Central memory CD8-positive, alpha-beta T cell (primary cell): ENCODE data around the gene ILF2.

Experiments
- ATAC-seq: fragments of 150-1000 bp; cut with Tn5 transposase; replicated peaks from 2 replicates; pipeline ENCODE4 v1.10.0; 2022; ENCODE audit warnings: mild to moderate bottlenecking, moderate FRiP score, moderate number of reproducible peaks; ENCODE audit not compliant: poor library complexity, severe bottlenecking; ENCODE audit errors: extremely low read depth
- DNase-seq, 2 donors: peaks; one replicate each; pipeline ENCODE4 v3.0.0; 2021; ENCODE audit warnings: low spot score in 2 of 2
- H3K27ac Mint-ChIP-seq: one replicate; pipeline ENCODE4 v1.8.0; 2022; ENCODE audit warnings: low read depth, mild to moderate bottlenecking, moderate library complexity, mixed read lengths
- H3K27me3 Mint-ChIP-seq: one replicate; pipeline ENCODE4 v1.8.0; 2022; ENCODE audit warnings: mixed read lengths
- H3K36me3 Mint-ChIP-seq: one replicate; pipeline ENCODE4 v1.8.0; 2022; ENCODE audit warnings: mild to moderate bottlenecking, moderate library complexity, mixed read lengths; ENCODE audit not compliant: insufficient read depth
- H3K4me1 Mint-ChIP-seq: one replicate; pipeline ENCODE4 v1.8.0; 2022; ENCODE audit warnings: mixed read lengths
- H3K4me3 Mint-ChIP-seq: one replicate; pipeline ENCODE4 v1.8.0; 2022; ENCODE audit warnings: mild to moderate bottlenecking, moderate library complexity, mixed read lengths
- H3K9me3 Mint-ChIP-seq: one replicate; pipeline ENCODE4 v1.8.0; 2022; ENCODE audit warnings: mixed read lengths

The ILF2 gene

DNA sequence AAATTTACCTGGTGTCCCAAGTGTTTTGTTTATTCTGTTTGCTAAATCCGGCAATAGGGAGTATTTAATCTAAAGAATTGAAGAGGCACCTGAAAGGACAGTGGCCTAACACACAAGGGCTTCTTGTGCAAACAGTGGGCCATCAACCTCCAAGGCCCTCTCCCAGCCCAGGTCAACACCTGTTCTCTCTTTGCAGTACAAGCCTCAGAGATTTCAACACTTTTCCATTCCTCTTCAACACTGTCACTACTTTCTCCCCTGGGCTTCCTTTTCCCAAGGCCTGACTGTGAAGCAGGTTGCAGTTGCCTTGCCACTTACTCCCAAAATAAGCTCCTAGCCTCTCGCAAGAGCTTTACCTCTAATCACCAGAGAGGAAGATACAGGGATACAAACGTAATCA lies 15.5 kb downstream of the ILF2 start:
- H3K4me1 Mint-ChIP-seq = peaks cover 9% of the 10 kb centered on the region
- no peak for DNase-seq
- no peak overlapping the region for H3K27ac Mint-ChIP-seq
- peaks cover 6% of the 10 kb centered on the region for H3K36me3 Mint-ChIP-seq
- H3K4me3 Mint-ChIP-seq = no peak overlapping the region
- ATAC-seq = no peak
- no peaks in the 10 kb centered on the region for H3K27me3 Mint-ChIP-seq
- H3K9me3 Mint-ChIP-seq = no peaks in the 10 kb centered on the region

DNA sequence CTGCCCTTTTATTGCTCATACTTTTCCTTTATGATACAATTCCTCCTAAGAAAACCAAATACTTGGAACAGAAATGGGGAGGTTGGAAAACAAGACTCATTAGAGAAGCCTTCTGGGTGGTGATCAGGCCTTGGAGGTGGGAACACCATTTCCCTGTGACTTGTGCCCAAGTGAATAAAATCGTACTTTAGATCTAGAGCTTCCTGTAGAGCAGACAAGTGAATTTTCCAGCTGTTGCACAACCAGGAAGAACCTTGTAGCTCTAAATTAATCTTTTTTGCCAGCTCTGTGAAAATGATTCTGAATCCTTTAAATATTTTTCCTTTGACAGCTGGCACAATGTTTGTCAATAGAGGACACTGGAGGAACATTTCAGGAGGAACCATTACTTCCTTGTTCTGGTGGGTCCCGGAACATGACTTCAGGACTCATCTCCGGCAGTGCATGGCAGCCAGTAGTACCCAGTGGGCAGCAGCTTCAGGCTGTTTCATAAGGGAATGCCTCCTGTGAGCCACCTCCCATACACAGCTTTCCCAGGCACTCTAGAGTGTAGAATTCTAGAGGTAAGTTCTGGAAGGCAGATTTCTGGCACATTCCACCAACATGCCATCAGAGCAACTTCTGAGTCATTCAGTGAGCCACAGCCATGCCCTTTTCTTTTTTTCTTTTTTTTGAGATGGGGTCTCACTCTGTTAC lies 17.8 kb downstream of the ILF2 start:
- no peak overlapping the region for H3K4me3 Mint-ChIP-seq
- no peak overlapping the region for H3K27ac Mint-ChIP-seq
- ATAC-seq (no peak), DNase-seq (no peak)
- peaks cover 14% of the 10 kb centered on the region for H3K4me1 Mint-ChIP-seq
- no peaks in the 10 kb centered on the region for H3K36me3 Mint-ChIP-seq
- H3K9me3 Mint-ChIP-seq = no peaks in the 10 kb centered on the region
- no peaks in the 10 kb centered on the region for H3K27me3 Mint-ChIP-seq

DNA sequence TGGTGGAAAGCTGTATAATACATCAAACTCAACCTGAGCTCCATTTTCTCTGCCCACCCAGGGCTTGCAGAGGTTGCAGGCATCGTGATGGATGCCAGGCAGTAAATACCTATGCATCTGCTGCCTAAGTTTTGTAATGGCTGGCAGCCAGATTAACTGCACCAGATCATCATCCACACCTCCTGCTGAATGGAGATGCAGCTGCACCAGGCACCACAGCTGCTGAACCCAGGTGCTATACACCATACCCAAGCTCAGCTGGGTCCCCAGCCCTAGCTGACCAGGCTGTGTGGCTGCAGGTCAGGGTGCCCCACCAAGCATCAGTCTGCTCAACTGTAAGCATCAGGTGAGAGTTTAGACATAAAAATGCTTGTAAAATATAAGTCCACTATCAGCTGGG lies 19.0 kb downstream of the ILF2 start:
- no peak overlapping the region for H3K4me3 Mint-ChIP-seq
- H3K4me1 Mint-ChIP-seq = peaks cover 25% of the 10 kb centered on the region
- no peaks in the 10 kb centered on the region for H3K27me3 Mint-ChIP-seq
- no peak overlapping the region for H3K27ac Mint-ChIP-seq
- H3K9me3 Mint-ChIP-seq = no peaks in the 10 kb centered on the region
- DNase-seq = no peak
- no peak for ATAC-seq
- H3K36me3 Mint-ChIP-seq = peaks cover 5% of the 10 kb centered on the region

DNA sequence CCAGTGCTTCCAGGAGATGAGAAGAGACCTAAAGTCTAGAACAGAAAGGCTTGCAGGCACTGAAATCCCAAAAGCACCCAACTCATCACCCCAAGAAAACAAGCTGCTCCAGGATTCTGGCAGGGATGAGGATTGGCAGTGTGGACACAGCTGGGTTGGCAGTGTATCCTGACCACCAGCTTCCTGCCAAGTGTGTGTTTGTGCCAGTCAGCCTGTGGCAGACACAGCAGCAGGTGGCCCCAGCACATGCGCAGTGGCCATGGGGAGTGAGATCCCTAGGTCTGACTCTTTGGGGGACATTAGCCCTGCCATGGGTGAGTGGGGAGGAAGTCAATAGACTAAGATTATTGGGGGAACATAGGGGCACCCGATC lies 20.9 kb downstream of the ILF2 start:
- Mint-ChIP-seq H3K36me3 (peaks cover 24% of the 10 kb centered on the region), H3K27ac (peak overlapping the region; percentile 56), H3K27me3 (no peaks in the 10 kb centered on the region), H3K9me3 (no peaks in the 10 kb centered on the region), H3K4me3 (no peak overlapping the region), H3K4me1 (peaks cover 42% of the 10 kb centered on the region)
- ATAC-seq = no peak
- DNase-seq = no peak

DNA sequence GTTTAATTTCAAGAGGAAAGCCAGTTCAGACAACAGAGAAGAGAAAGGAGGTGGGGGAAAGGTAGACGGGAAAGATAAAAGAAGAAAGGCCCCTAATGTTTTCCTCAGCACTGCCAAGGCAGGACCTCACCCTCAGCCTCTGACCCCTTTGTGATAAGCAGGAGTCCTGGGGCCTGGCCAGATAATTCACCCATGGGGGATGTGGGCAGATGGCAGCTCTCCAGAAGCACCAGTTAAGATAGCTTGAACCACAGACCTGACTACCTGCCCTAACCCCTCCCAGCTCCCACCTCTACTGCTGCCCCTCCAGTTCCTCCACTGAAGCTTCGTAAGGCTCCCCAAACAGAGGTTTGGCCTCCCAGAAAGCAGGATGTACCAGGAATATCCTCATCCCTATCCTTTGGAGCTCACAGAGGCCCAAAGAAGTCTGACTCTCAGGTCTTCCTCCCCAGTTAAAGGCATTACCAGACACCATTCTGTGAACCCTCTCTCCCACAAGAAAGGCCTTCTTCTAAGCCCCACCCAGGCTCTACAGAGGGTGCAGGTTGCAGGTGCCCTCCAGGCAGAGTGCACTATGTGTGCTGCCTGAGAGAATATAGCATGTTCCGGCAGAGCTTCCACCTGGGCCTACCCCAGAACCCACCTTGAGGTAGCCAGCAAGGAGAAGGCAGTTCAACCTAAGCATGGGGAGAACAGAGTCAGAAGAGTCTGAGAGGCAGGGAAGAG lies 21.5 kb downstream of the ILF2 start:
- peaks cover 30% of the 10 kb centered on the region for H3K36me3 Mint-ChIP-seq
- no peak overlapping the region for H3K4me3 Mint-ChIP-seq
- ATAC-seq = peak; percentile 56
- peaks cover 48% of the 10 kb centered on the region for H3K4me1 Mint-ChIP-seq
- H3K27ac Mint-ChIP-seq = peak overlapping the region; percentile 56
- no peaks in the 10 kb centered on the region for H3K9me3 Mint-ChIP-seq
- no peaks in the 10 kb centered on the region for H3K27me3 Mint-ChIP-seq
- no peak for DNase-seq

DNA sequence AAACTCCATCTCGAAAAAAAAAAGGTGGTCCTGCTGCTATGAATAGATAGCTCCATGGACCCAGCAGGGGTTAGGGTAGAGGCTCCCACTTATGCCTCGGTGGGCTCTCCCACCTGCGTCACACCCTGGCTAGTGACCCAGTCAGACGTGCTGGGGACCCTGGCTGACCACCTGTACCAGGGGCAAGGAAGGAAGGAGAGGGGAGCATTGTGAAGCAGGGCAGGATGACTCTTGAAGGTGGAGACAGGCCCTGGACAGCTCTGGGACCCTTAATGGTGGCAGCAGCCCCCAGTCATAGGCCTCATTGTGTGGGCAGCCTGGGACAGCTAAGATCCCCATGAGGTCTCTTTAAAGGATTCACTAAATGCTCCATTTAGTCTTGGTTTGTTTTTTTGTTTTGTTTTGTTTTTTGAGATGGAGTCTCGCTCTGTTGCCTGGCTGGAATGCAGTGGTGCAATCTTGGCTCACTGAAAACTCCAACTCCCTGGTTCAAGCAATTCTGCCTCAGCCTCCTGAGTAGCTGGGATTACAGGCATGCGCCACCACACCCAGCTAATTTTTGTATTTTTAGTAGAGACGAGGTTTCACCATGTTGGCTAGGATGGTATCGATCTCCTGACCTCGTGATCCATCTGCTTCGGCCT lies 22.7 kb downstream of the ILF2 start:
- no peaks in the 10 kb centered on the region for H3K9me3 Mint-ChIP-seq
- H3K27ac Mint-ChIP-seq = peak overlapping the region; percentile 68
- peaks cover 40% of the 10 kb centered on the region for H3K36me3 Mint-ChIP-seq
- no peak overlapping the region for H3K4me3 Mint-ChIP-seq
- peaks cover 60% of the 10 kb centered on the region for H3K4me1 Mint-ChIP-seq
- DNase-seq (no peak), ATAC-seq (no peak)
- no peaks in the 10 kb centered on the region for H3K27me3 Mint-ChIP-seq

DNA sequence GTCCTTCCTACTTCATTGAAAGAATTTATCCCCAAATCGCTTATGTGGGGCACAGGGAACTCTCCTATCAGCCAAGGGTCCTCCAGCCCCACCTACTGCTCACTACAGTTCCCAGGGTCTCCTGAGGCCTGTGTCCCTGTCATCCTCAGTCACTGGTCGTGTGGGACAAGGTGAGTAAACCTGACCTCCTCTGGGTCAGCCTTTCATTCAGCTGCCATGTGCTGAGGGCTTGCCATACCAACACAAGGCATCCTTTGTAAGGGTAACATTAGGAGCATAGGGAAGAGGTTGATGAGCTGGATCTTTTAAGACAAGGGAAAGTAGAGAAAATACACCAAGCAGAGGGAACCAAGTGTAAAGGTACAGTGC lies 23.5 kb downstream of the ILF2 start:
- Mint-ChIP-seq H3K4me3 (no peak overlapping the region), H3K27me3 (no peaks in the 10 kb centered on the region), H3K4me1 (peaks cover 64% of the 10 kb centered on the region), H3K9me3 (no peaks in the 10 kb centered on the region), H3K27ac (peak overlapping the region; percentile 68), H3K36me3 (peaks cover 42% of the 10 kb centered on the region)
- DNase-seq (no peak), ATAC-seq (no peak)

DNA sequence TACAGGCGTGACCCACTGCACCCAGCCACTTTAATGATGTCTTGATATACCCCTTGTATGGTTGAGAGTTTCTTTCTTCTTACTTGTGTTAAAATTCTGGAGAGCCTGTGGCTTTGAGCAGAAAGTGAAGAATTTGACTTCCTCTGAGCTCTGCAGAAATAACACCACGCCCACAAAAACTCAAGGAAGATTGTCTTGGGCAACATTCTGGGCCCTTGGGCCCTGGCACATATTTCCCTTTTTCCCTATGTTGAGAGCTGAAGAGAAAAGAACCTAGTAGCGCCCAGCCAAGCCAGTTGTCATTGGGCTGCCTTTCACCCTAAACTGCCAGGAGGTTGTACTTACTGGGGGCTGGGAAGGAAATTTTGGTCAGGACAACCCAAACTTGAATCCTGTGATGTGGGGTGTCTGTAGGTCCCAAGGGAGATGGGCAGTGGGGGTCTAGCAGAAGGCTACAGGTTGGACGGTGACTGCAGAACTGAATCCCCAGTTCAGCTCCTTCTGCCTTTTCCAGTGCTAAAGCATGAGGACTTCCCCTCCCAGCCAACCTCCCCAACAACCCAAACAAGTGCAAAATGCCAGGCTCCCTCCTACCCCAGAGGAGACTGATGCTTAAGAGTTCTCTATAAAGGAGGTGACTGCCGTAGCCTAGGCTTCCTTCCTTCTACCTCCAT lies 24.0 kb downstream of the ILF2 start:
- H3K4me1 Mint-ChIP-seq = peaks cover 64% of the 10 kb centered on the region
- H3K4me3 Mint-ChIP-seq = no peak overlapping the region
- H3K27ac Mint-ChIP-seq = peak overlapping the region; percentile 68
- no peaks in the 10 kb centered on the region for H3K27me3 Mint-ChIP-seq
- no peak for ATAC-seq
- H3K9me3 Mint-ChIP-seq = no peaks in the 10 kb centered on the region
- peaks cover 48% of the 10 kb centered on the region for H3K36me3 Mint-ChIP-seq
- DNase-seq = no peak

DNA sequence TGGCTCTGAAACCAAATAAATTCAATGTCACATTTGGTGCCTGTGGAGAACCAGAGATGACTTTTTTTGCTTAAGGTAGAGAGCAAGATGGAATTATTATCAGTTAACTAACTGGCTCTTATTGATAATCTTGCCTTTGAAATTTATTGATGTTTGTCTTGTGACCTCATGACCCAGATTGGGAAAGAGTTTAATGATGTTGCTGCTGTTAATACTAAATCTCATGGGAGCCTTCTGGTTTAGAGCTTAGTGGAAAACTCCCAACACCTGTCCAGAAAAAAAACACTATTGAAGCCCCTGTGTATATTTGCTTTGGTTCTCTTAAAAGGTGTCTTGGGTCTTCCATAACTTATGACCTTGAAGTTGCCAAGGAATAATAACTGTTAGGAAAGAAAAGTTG lies 27.0 kb downstream of the ILF2 start:
- peaks cover 73% of the 10 kb centered on the region for H3K36me3 Mint-ChIP-seq
- ATAC-seq (no peak), DNase-seq (no peak)
- H3K9me3 Mint-ChIP-seq = no peaks in the 10 kb centered on the region
- H3K27ac Mint-ChIP-seq = no peak overlapping the region
- no peaks in the 10 kb centered on the region for H3K27me3 Mint-ChIP-seq
- H3K4me3 Mint-ChIP-seq = no peak overlapping the region
- peaks cover 65% of the 10 kb centered on the region for H3K4me1 Mint-ChIP-seq

DNA sequence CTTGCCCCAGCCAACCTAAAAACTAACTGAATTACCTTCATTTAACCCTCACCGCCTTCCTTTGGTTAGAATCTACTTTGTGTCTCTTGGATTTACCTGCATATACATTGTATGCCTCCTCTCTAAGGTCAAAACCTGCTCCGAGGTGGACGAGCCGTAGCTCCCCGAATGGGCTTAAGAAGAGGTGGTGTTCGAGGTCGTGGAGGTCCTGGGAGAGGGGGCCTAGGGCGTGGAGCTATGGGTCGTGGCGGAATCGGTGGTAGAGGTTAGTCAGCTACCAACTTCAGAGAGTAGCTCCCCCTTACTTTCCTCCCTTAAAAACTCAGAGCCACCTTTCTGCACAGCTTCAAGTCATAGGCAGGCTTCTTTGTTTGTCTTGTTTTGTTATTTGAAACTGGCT lies 27.7 kb downstream of the ILF2 start:
- H3K4me1 Mint-ChIP-seq = peaks cover 64% of the 10 kb centered on the region
- H3K36me3 Mint-ChIP-seq = peaks cover 81% of the 10 kb centered on the region
- no peak for DNase-seq
- no peaks in the 10 kb centered on the region for H3K27me3 Mint-ChIP-seq
- H3K27ac Mint-ChIP-seq = peak overlapping the region; percentile 6
- no peak for ATAC-seq
- H3K4me3 Mint-ChIP-seq = no peak overlapping the region
- H3K9me3 Mint-ChIP-seq = no peaks in the 10 kb centered on the region

DNA sequence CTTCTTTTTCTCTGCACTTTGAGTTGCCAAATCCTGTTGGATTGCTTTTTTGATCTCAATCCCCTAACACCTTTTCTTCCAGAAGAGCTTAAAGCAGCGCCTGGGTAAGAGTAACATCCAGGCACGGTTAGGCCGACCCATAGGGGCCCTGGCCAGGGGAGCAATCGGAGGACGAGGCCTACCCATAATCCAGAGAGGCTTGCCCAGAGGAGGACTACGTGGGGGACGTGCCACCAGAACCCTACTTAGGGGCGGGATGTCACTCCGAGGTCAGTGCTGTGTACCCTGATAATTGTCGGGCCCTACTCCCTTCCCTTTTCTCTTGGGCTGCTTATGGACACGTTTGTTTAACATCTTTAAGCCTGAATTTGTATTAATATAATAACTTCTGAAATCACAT lies 28.6 kb downstream of the ILF2 start:
- ATAC-seq (no peak), DNase-seq (no peak)
- Mint-ChIP-seq H3K4me3 (no peak overlapping the region), H3K4me1 (peaks cover 62% of the 10 kb centered on the region), H3K27ac (no peak overlapping the region), H3K27me3 (no peaks in the 10 kb centered on the region), H3K9me3 (no peaks in the 10 kb centered on the region), H3K36me3 (peaks cover 85% of the 10 kb centered on the region)

DNA sequence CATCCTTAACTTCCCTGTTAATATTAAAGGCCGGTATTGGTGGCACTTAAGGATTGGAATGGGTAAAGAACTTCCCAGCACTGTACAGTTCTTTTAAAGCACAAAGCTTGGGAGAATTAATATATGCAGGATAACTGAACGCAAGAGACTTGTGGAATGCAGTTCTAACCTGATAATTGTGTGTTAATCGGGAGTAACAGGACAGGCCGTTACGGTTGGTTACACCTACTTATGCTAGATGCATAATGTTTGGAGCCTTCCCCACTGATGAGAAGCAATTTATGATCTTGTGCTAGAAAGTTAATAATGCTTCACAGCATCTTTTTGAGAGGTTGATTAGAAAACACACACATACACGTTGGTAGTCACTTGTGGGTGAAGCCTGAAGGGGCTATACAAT lies 29.9 kb downstream of the ILF2 start:
- DNase-seq (no peak), ATAC-seq (no peak)
- Mint-ChIP-seq H3K4me3 (no peak overlapping the region), H3K36me3 (peaks cover 82% of the 10 kb centered on the region), H3K4me1 (peaks cover 57% of the 10 kb centered on the region), H3K27ac (no peak overlapping the region), H3K27me3 (no peaks in the 10 kb centered on the region), H3K9me3 (no peaks in the 10 kb centered on the region)
